Caco-2 (cell line): Measurements from ENCODE around the gene PPP1R16B. TPM values are rescaled to one million over a fixed set of nuclear protein-coding genes. Genes with fewer than 3 reads are reported as not detected.

Source experiments
- BruUV-seq: library from RNA; stranded (reverse); fragments of 400-500 nt; replicated peaks from 2 replicates; lab custom pipeline; 2021; lab: Mats Ljungman, UMichigan
- CTCF ChIA-PET: fragments of 300-600 bp; sonication (Branson Sonifier 250); formaldehyde crosslinking; loops from one replicate; lab custom pipeline; 2022; ENCODE audit warnings: antibody characterized with exemption; lab: Charles Lee
- POLR2A ChIA-PET: fragments of 300-600 bp; sonication (Branson Sonifier 250); formaldehyde crosslinking; loops from one replicate; lab custom pipeline; 2022; ENCODE audit warnings: antibody characterized with exemption; lab: Charles Lee
- DNase-seq, 2 experiments: peaks; one replicate each; pipeline versions ENCODE4 v3.0.0 to v3.0.0-alpha.2; 2020 to 2022
- H3K27me3 ChIP-seq: replicated peaks from 2 replicates; pipeline ENCODE4 v1.6.0; 2011; ENCODE audit warnings: low read length; ENCODE audit not compliant: control insufficient read depth, insufficient read depth
- H3K36me3 ChIP-seq: 2 replicates; pipeline ENCODE4 v1.5.1; 2011; ENCODE audit warnings: low read length; ENCODE audit not compliant: control insufficient read depth, insufficient read depth
- H3K4me1 ChIP-seq: fragments of 250-450 bp; sonication (Bioruptor Pico); 2 replicates; pipeline ENCODE4 v1.5.1; 2020; ENCODE audit warnings: mild to moderate bottlenecking
- H3K4me3 ChIP-seq: 2 replicates; pipeline ENCODE4 v1.5.1; 2011; ENCODE audit warnings: low read depth, mild to moderate bottlenecking, control low read depth, low read length
- H3K9me3 ChIP-seq: fragments of 250-450 bp; sonication (Bioruptor Pico); 2 replicates; pipeline ENCODE4 v1.5.1; 2020; ENCODE audit warnings: mild to moderate bottlenecking, moderate library complexity
- H3K27ac Mint-ChIP-seq: one replicate; pipeline ENCODE4 v1.8.0; 2022; ENCODE audit warnings: mixed read lengths; ENCODE audit not compliant: unreplicated experiment
- H3K27me3 Mint-ChIP-seq: one replicate; pipeline ENCODE4 v1.8.0; 2022; ENCODE audit warnings: mixed read lengths; ENCODE audit not compliant: insufficient read depth, unreplicated experiment
- H3K36me3 Mint-ChIP-seq: one replicate; pipeline ENCODE4 v1.8.0; 2022; ENCODE audit warnings: mild to moderate bottlenecking, mixed read lengths; ENCODE audit not compliant: insufficient read depth, unreplicated experiment
- H3K4me1 Mint-ChIP-seq: one replicate; pipeline ENCODE4 v1.8.0; 2022; ENCODE audit warnings: low read depth, mixed read lengths; ENCODE audit not compliant: unreplicated experiment
- H3K4me3 Mint-ChIP-seq: one replicate; pipeline ENCODE4 v1.8.0; 2022; ENCODE audit warnings: mild to moderate bottlenecking, moderate library complexity, mixed read lengths; ENCODE audit not compliant: unreplicated experiment
- H3K9me3 Mint-ChIP-seq: one replicate; pipeline ENCODE4 v1.8.0; 2022; ENCODE audit warnings: mixed read lengths; ENCODE audit not compliant: unreplicated experiment
- CTCF ChIP-seq, 2 experiments: fragments of 200-600 bp in 1 of 2; IDR thresholded peaks; 1 replicate in 1 of 2; 2 replicates in 1 of 2; pipeline versions ENCODE4 v1.5.1 to v1.8.0; 2011 to 2022; ENCODE audit warnings: antibody characterized with exemption in 1 of 2, control low read depth in 1 of 2, inconsistent platforms in 1 of 2, low read depth in 1 of 2, low read length in 1 of 2, mild to moderate bottlenecking in 1 of 2, moderate library complexity in 1 of 2; ENCODE audit not compliant: insufficient read depth in 1 of 2, severe bottlenecking in 1 of 2, unreplicated experiment in 1 of 2
- intact Hi-C: fragments of 100-400 bp; cut with micrococcal nuclease; formaldehyde crosslinking; loops from one replicate; pipeline ENCODE4 v1.10.0; 2022; ENCODE audit not compliant: unreplicated experiment
- total RNA-seq: library from RNA; stranded (reverse); gene quantifications from 2 replicates; pipeline ENCODE4 v1.2.3, GENCODE V29; 2022

The PPP1R16B gene
- total RNA-seq, 1 experiment from 2014 or later: not detected

GRCh38 chr20:38871560-38871953 is 66.1 kb downstream of the PPP1R16B start:
- intact Hi-C loops: loop anchor here (10.0 kb wide), 1 partner anchor 217 kb away; no protein-coding TSS in a partner anchor
- no peak overlapping the region for H3K27ac Mint-ChIP-seq
- CTCF ChIA-PET: interaction anchor here (0.6 kb wide), 1 partner anchor 17 kb away, joined by 6 read pairs; no protein-coding TSS in a partner anchor
- no peak for DNase-seq
- Histone ChIP-seq H3K27me3 (no peaks in the 10 kb centered on the region; the same call in 1 of the 2 replicates), H3K4me3 (no peak overlapping the region), H3K36me3 (no peaks in the 10 kb centered on the region), H3K9me3 (no peaks in the 10 kb centered on the region), H3K4me1 (peaks cover 8% of the 10 kb centered on the region)
- peaks cover 13% of the 10 kb centered on the region for H3K4me1 Mint-ChIP-seq
- H3K9me3 Mint-ChIP-seq: no peaks in the 10 kb centered on the region
- H3K27me3 Mint-ChIP-seq: peaks cover 10% of the 10 kb centered on the region
- H3K36me3 Mint-ChIP-seq: no peaks in the 10 kb centered on the region
- POLR2A ChIA-PET: no interaction called here
- BruUV-seq: no TSS peak
- no peak overlapping the region for H3K4me3 Mint-ChIP-seq
- no peak for TF ChIP-seq CTCF (IDR thresholded peaks at IDR 0.05; ENCODE audit: insufficient read depth in 1 of 2, low read depth in 1 of 2, low read length in 1 of 2, severe bottlenecking in 1 of 2, unreplicated experiment in 1 of 2)

GRCh38 chr20:38872036-38872435 is 66.5 kb downstream of the PPP1R16B start:
- CTCF ChIA-PET: no interaction called here
- no peaks in the 10 kb centered on the region for H3K9me3 ChIP-seq
- no peak for DNase-seq
- H3K4me3 ChIP-seq: no peak overlapping the region
- H3K4me1 Mint-ChIP-seq: peaks cover 13% of the 10 kb centered on the region
- intact Hi-C loops: loop anchor here (10.0 kb wide), 1 partner anchor 217 kb away; no protein-coding TSS in a partner anchor
- BruUV-seq: no TSS peak
- no peaks in the 10 kb centered on the region for H3K9me3 Mint-ChIP-seq
- POLR2A ChIA-PET: no interaction called here
- H3K27me3 Mint-ChIP-seq: peaks cover 10% of the 10 kb centered on the region
- no peaks in the 10 kb centered on the region for H3K36me3 ChIP-seq
- no peak overlapping the region for H3K27ac Mint-ChIP-seq
- no peaks in the 10 kb centered on the region; the same call in 1 of the 2 replicates for H3K27me3 ChIP-seq
- no peak overlapping the region for H3K4me3 Mint-ChIP-seq
- H3K4me1 ChIP-seq: peaks cover 8% of the 10 kb centered on the region
- TF ChIP-seq CTCF (IDR thresholded peaks at IDR 0.05; ENCODE audit: insufficient read depth in 1 of 2, low read depth in 1 of 2, low read length in 1 of 2, severe bottlenecking in 1 of 2, unreplicated experiment in 1 of 2): no peak
- H3K36me3 Mint-ChIP-seq: no peaks in the 10 kb centered on the region

GRCh38 chr20:38872491-38873049 is 67.1 kb downstream of the PPP1R16B start:
- H3K4me3 ChIP-seq: no peak overlapping the region
- H3K4me1 ChIP-seq: peaks cover 8% of the 10 kb centered on the region
- intact Hi-C loops: loop anchor here (10.0 kb wide), 1 partner anchor 218 kb away; no protein-coding TSS in a partner anchor
- DNase-seq: no peak
- TF ChIP-seq CTCF (IDR thresholded peaks at IDR 0.05; ENCODE audit: insufficient read depth in 1 of 2, low read depth in 1 of 2, low read length in 1 of 2, severe bottlenecking in 1 of 2, unreplicated experiment in 1 of 2): no peak
- H3K36me3 ChIP-seq: no peaks in the 10 kb centered on the region
- Mint-ChIP-seq H3K27me3 (peaks cover 12% of the 10 kb centered on the region), H3K9me3 (no peaks in the 10 kb centered on the region), H3K4me3 (no peak overlapping the region), H3K27ac (no peak overlapping the region), H3K36me3 (no peaks in the 10 kb centered on the region), H3K4me1 (peaks cover 13% of the 10 kb centered on the region)
- POLR2A ChIA-PET: no interaction called here
- H3K27me3 ChIP-seq: no peaks in the 10 kb centered on the region; the same call in 1 of the 2 replicates
- CTCF ChIA-PET: interaction anchor here (0.6 kb wide), 1 partner anchor 233 kb away, joined by 3 read pairs; no protein-coding TSS in a partner anchor
- BruUV-seq: no TSS peak
- no peaks in the 10 kb centered on the region for H3K9me3 ChIP-seq
